GM19025 (cell line): Measurements from ENCODE around the gene CEBPA.
"Not testable (repeated sequence)": the region's sequence is repeated elsewhere in the genome, so short reads cannot be mapped to it uniquely, and the experiment has no call there.

ENCODE experiments used
- ATAC-seq: cut with Tn5 transposase; IDR thresholded peaks from one replicate; pipeline ENCODE4 v1.9.1; 2021; ENCODE audit warnings: mild to moderate bottlenecking, low read depth, moderate library complexity; ENCODE audit not compliant: unreplicated experiment

Gene CEBPA

DNA sequence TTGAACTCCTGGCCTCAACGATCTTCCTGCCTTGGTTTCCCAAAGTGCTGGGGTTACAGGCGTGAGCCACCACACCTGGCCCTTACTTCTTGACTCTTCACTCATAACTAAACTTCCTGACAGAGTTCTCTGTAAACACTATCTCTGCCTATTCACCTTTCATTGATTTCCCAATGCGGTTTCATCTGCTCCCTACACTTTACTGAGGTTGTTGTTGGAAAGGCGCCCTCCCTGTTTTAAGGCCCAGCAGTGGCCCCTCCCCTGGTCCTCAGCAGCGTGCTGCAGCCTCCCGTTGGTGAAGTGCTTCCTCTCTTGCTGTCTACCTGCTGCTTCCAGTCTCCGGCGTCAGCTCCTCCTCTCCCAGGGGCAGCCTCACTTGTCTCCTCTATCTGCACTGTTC is 26.7 kb upstream of the CEBPA start:
- ATAC-seq: no peak

DNA sequence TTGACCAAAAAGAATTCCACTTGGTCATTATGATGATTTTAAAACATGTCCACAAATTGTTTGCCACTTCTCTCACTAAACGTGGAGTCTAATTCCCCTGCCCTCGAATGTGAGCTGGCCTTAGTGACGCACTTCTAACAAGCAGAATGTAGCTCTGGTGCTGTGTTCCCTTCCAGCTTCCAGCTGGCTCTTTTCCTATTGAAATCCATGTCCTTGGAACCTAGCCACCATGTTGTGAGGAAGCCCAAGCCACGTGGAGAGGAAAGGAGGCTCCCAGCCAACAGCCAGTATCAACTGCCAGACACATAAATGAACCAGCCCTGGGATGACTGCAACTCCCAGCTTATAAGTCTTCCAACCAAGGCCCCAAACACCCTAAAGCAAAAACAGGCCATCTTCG is 23.6 kb upstream of the CEBPA start:
- ATAC-seq: no peak

DNA sequence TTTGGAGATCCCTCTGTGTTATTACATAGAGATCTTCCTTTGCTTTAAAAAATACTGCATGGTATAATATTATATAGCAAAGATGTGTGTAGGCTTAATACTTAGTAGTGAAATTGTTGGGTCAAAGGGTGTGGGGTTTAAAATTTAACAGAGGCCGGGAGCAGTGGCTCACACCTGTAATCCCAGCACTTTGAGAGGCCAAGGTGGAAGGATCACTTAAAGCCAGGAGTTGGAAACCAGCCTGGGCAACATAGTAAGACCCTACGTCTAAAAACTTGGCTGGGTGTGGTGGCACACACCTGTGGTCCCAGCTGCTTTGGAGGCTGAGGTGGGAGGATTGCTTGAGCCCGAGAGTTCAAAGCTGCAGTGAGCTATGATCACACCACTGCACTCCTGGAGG is 22.3 kb upstream of the CEBPA start:
- ATAC-seq: no peak

DNA sequence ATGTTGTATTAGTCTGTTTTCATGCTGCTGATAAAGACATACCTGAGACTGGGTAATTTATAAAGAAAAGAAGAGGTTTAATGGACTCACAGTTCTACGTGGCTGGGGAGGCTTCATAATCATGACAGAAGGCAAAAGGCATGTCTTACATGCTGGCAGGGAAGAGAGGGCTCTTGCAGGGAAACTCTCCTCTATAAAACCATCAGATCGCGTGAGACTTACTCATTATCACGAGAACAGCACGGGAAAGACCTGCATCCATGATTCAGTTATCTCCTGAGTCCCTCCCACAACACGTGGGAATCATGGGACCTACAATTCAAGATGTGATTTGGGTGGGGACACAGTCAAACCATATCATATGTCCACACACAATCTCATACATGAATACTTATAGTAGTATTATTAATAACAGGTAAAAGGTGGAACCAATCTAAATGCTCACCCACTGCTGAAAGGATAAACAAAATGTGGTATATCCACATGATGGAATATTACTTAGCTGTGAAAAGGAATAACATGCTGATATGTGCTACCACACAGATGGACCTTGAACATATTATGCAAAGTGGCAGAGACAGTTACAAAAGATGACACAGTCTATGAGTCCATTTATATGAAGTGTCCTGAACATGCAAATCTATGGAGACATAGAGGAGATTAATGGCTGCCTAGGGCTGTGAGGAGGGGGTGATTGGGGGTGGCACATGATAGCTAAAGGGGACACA is 20.9 kb upstream of the CEBPA start:
- no peak for ATAC-seq

DNA sequence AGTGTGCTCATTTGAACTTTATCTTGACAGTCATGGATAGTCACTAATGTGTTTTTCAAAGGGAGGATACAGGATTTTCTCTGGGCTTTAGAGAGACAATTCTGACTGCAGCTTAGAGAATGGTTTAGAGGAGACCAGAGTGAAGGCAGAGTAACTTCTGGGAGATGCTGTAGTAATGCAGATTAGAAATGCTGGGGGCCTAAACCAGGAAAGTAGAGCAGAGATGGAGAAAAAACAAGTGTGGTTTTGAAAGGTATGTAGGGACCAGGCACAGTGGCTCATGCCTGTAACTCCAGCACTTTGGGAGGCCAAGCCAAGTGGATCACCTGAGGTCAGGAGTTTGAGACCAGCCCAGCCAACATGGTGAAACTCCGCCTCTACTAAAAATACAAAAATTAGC is 18.3 kb upstream of the CEBPA start:
- no peak for ATAC-seq

DNA sequence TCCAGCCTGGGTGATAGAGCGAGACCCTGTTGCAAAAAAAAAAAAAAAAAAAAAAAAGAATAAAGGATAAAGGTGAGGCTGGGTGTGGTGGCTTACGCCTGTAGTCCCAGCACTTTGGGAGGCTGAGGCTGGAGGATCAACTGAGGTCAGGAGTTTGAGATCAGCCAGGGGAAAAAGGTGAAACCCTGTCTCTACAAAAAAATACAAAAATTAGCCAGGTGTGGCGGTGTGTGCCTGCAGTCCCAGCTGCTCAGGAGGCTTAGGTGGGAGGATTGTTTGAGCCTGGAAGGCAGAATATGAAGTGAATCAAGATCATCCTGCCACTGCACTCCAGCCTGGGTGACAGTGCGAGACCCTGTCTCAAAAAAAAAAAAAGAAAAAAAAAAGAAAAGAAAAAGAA is 15.7 kb upstream of the CEBPA start:
- not testable (repeated sequence) for ATAC-seq

DNA sequence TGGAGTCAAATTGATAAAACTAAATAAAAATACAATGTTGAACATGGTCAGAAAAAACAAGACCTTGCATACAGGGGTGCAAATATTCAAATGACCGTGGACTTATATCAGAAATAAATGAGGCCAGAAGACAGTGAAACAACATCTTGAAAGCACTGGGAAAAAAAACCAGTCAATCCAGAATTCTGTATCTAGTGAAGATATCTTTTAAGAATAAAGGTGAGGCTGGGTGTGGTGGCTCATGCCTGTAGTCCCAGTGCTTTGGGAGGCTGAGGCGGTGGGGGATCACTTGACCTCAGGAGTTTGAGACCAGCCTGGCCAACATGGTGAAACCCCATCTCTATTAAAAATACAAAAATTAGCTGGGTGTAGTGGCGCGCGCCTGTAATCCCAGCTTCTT is 15.2 kb upstream of the CEBPA start:
- no peak for ATAC-seq

DNA sequence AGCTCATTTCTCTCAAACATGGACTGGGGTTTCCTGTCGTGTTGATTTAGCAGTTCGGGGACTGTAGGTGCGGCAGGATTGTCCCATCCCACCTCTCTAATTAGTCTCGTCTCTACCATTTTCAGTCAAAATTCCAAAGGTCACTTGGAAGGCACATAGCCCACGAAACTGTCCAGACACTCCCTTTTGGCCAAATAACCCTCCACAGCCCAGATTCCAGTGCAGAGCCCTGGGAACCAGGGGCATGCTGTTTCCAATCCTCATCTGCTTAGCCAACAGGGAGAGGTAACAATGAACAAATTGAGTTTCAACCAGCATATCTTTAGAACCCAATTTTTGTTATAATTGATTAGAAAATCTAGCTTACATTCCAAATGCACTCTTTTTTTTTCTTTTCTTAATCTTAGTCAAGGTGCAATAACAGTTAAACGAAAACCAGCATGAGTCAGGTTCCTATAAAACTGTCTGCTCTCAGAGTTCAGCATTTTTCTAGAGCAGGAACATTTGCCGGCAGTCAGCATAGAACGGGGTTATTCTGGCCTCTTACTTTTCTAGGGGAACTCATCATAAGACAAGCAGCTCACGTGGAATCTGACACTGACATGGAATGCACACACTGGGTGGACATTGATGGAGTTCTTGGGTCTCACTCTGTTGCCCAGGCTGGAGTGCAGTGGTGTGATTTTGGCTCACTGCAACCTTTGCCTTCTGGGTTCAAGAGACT is 14.4 kb upstream of the CEBPA start:
- no peak for ATAC-seq

DNA sequence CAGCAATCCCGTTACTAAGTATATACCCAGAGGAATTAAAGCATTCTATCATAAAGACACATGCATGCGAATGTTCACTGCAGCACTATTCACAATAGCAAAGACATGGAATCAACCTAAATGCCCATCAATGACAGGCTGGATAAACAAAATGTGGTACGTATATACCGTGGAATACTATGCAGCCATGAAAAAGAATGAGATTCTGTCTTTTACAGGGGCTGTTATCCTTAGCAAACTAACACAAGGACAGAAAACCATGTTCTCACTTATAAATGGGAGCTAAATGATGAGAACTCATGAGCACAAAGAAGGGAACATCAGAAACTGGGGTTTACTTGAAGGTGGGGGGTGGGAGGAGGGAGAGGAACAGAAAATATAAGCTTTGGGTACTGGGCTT is 10.5 kb upstream of the CEBPA start:
- not testable (repeated sequence) for ATAC-seq

DNA sequence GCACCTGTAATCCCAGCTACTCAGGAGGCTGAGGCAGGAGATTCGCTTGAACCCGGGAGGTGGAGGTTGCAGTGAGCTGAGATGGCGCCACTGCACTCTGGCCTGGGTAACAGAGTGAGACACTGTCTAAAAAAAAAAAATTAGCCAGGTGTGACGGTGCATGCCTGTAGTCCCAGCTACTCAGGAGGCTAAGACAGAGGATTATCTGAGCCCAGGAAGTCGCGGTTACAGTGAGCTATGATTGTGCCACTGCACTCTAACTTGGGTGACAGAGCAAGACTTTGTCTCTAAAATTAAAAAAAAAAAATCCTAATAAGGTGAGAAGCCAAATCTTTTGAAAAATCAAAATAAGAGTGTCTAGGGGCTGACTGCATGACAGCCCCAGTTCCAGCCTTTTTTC is 9.7 kb upstream of the CEBPA start:
- ATAC-seq: no peak

DNA sequence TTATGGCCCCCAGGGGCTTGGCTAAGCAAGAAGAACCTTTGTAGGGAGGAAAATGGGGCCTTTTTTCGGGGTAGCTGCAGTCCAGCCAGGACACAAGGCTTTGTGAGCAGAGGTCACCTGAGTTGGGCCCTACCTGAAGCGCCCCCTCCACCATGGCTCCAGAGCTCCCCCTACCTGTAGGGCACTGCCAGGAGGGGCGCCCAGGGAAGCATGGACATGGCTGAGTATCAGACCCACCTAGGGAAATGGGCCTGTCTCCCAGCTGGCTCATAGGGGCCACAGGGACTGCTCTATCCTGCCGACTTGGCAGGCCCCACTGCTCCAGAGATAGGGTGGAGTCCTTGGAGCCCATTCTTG is 9.0 kb upstream of the CEBPA start:
- ATAC-seq: no peak

DNA sequence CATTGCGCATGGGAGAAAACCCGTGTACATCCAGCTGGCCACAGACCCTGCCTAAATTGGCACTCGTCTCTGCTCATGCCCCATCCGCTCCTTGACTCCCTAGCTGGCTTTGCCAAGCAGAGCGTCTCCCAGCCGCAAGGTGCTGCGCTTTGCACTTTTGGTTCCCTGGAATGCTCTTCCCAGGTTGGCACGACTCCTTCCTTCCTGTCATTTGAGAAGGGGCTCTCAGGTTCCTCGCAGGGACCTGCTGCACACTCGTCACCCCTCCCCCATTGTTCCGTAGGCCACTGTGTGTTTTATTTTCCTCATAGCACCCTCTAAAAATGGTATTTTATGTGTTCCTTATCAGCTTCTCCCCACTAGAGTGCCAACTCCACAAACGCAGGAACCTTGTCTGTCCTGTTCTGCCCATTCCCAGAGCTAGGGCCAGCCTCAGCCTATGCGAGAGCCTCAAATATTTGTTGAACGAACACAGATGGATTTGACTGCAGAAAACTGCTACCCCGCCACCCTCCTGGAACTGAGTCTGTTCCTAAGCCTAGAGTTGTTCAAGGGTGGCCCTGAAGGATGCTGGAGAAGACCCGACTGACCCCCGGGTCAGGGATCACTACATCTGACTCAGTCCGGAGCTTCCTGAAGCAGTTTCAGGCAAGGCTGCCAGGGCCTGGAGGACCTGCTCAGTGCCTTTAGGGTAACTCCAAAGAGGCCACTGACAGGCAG is 8.4 kb upstream of the CEBPA start:
- no peak for ATAC-seq

DNA sequence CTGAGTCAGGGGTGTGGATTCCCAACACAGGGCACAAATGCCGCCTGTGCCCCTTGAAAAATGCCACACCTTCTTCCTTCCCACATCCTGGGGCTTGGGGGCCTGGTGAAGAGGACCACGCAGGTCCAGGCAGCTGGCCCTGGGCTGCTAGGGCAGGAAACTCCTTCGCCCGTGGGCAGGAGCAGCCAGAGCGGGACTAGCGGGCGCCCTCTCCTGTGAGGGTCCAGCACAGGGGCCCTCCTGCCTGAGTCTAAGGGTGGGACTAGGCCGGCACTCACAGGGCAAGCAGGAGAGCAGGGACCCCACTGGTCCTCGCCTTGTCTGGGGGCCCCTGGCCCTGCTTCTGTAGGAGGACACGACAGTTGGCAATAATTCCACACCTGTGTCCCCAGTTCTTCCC is 7.5 kb upstream of the CEBPA start:
- ATAC-seq: no peak

DNA sequence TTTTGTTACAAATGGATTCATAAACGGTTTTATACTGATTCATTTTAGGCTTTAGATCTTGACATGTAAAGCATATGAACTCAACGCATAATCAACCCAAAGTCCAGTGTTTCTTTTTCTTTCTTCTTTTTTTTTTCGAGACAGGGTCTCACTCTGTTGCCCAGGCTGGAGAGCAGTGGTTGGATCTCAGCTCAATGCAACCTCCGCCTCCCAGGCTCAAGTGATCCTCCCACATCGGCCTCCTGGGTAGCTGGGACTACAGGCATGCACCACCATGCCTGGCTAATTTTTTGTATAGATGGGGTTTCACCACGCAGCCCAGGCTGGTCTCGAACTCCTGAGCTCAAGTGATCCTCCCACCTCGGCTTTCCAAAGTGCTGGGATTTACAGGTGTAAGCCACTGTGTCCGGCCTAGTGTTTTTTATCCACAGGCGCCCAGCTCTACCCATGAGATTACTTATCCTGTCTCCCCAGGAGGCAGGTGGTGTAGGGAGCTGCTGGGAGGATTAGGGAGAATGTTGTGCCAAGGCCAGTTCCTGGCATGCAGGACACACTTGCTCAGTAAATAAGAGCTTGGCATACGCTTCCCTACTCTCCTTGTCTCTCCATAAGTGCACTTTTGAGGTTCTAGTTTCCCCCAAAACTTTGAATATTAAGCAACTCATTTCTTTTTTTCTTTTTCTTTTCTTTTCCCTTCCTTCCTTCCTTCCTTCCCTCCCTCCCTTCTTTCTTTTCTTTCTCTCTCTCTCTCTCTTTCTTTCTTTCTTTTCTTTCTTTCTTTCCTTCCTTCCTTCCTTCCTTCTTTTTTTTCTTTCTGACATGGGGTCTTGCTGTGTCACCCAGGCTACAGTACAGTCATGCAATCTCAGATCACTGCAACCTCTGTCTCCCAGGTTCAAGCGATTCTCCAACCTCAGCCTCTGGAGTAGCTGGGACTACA is 4.8 kb upstream of the CEBPA start:
- no peak for ATAC-seq

DNA sequence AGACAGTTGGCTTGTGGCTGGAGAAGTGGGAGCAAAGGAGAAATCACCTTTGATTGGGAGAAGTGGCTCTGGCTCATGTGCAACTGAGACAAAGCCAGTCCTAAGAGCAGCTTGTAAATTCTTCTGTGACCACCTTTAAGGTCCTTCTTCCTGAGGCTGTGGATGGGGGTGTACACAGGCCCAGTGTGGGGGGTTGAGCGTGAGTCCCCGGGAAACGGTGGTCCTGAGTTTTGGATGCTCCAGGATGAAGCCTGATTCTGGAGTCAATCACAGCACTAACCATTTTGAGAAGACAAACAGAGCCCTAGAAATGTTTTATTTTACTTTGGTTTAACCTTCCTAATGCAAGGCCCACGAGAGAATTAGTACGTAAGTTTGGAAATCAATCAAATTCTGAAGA is 3.9 kb upstream of the CEBPA start:
- no peak for ATAC-seq

DNA sequence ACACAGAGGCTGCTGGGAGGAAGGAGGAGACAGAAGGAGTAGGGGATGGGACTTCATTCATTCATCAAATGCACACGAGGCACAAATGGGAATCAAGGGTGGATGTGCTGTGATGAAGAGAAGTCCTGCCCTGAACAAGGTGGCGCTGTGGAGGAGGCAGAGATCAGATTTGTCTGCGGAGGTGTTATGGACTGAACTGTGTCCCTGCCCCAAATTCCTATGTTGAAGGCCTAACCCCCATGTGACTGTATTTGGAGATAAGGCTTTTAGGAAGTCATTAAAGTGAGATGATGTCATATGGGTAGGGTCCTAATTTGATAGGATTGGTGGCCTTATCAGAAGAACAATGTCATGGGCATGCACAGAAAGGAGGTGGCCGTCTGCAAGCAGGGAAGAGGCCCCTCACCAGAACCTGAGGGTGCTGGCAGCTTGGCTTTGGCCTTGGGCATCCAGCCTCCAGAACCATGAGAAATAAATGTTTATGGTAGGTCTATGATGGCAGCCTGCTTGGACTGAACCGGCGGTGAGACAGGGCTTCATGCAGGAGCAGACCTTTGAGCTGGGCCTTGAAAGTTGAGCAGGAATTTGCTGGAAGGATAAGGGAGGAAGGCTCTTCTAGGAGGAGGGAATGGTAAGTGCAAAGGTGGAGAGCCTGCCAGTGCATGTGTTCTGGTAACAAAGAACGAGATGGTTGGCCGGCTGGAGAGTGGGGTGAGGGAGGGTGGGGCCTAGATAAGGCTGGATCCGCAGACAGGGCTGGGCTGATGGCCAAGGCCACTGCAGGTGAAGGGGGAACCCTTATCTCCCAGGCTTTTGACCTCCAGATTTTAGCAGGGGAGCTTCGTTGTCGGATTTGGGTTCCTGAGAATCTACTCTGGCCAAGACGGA is 2.7 kb upstream of the CEBPA start:
- no peak for ATAC-seq

DNA sequence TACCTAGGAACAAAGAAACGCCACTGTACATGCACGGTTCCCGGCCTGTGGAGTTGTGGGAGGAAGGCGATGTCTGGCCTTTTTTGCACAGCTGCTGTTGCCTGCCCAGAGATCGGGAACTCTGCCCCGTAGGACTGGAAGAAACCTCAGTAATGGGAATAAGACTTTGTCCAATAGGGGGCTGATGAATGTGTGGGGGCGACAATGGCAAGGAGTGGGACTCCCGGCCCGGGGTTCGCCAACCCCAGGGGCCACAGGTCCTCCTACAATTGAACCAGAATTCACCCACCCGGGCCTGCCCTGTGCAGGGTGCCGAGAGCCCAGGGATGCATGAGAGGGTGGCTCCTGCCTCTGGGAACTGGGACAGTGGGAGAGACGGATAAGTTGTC is 2.0 kb upstream of the CEBPA start:
- ATAC-seq: no peak

DNA sequence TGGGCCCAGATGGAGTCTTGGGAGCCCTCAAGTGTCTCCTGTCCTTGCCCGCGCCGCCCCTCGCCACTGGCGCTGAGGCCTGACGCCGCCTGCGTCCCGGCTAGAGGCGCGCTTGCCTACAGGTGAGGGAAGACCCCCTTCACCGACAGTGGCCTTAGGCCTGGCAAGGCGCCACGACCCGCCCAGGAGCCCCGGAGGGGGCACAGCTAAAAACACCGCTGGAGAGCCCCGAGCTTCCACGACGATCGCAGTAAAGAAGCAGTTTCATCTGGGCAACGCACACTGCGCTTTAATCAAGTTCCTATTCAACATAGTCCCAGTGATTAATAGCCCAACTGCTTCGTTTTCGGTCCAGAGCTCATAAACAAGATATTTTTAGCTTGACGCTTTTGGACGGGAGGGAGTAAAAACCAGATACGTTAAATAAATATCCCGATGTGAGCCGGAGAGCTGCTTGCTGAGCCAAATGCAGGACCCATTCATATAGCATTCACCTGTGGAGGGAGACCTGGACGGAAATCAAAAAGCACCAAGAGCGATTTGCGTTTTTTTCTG is 1.5 kb upstream of the CEBPA start:
- no peak for ATAC-seq

DNA sequence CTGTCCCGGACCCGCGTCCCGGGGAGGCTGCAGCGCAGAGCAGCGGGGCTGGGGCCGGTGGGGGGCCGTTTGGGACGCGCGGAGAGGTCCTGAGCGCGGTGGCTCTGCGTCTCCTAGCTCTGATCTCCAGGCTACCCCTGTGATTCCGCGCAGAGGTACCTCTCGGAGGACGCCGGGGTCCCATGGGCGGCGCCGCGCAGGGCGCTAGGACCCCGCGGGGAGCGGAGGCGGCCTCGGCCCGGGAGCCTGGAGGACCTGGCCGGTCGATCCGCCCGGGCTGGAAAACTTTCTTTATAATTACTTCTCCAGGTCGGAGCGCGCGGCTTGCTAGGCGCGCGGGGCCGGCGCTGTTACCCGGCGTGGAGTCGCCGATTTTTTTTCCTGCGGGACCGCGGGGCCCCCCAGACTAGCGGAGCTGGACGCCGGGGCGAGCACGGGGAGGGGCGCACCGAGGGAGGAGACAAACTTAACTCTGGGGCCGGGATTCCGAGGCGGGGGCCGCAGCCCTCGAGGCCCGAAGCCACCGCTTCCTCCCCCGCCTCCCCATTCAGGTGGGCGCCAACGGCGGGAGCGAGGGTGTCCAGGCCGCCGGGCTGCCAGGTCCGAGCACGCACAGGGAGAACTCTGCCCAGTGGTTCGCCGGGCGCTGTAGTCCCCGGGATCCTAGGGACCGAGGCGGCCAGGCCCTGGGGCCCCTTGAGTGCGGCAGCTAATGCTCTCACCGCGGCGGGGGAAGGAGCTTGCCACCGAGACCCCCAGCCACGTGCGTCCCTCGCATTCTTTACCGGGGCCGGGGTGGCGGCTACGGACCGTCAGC is 848 bp upstream of the CEBPA start:
- no peak for ATAC-seq
